DND-41 (cell line): ENCODE results near the gene NUFIP2.
"Not testable (repeated sequence)": the region's sequence is repeated elsewhere in the genome, so short reads cannot be mapped to it uniquely, and the experiment has no call there.

ENCODE experiments used
- ATAC-seq: fragments of 200-7000 bp; cut with Tn5 transposase; 3 replicates; pipeline ENCODE4 v1.9.1; 2021; ENCODE audit warnings: low read depth; ENCODE audit not compliant: insufficient read depth
- DNase-seq: peaks from one replicate; pipeline ENCODE4 v3.0.0-alpha.2; 2020
- H2AFZ ChIP-seq: 2 replicates; pipeline ENCODE4 v1.6.0; 2012; ENCODE audit warnings: low read depth, low read length
- H3K27ac ChIP-seq: 2 replicates; pipeline ENCODE4 v1.5.1; 2012; ENCODE audit warnings: low read length, inconsistent platforms
- H3K27me3 ChIP-seq: fragments of 200-600 bp; sonication (generic); 2 replicates; pipeline ENCODE4 v1.6.0; 2012; ENCODE audit warnings: low read length, mild to moderate bottlenecking, inconsistent platforms; ENCODE audit not compliant: insufficient read depth, poor library complexity
- H3K36me3 ChIP-seq: 2 replicates; pipeline ENCODE4 v1.5.1; 2012; ENCODE audit warnings: low read length, inconsistent platforms; ENCODE audit not compliant: insufficient read depth
- H3K4me1 ChIP-seq: 2 replicates; pipeline ENCODE4 v1.5.1; 2012; ENCODE audit warnings: mild to moderate bottlenecking, low read length; ENCODE audit not compliant: insufficient read depth
- H3K4me2 ChIP-seq: 2 replicates; pipeline ENCODE4 v1.6.0; 2012; ENCODE audit warnings: mild to moderate bottlenecking, moderate library complexity, low read length, inconsistent platforms; ENCODE audit not compliant: insufficient read depth
- H3K4me3 ChIP-seq, 2 experiments: fragments of 200-600 bp in 1 of 2; shearing (Covaris generic) in 1 of 2; 2 replicates each; pipeline ENCODE4 v1.5.1; 2012 to 2016; ENCODE audit warnings: inconsistent platforms in 2 of 2, low read length in 2 of 2, mild to moderate bottlenecking in 2 of 2, low read depth in 1 of 2, moderate library complexity in 1 of 2
- H3K79me2 ChIP-seq: 2 replicates; pipeline ENCODE4 v1.6.0; 2012; ENCODE audit warnings: low read length, inconsistent platforms; ENCODE audit not compliant: insufficient read depth
- H3K9ac ChIP-seq: 2 replicates; pipeline ENCODE4 v1.6.0; 2012; ENCODE audit warnings: low read depth, mild to moderate bottlenecking, inconsistent platforms, low read length, moderate library complexity
- H3K9me3 ChIP-seq: 2 replicates; pipeline ENCODE4 v1.5.1; 2012; ENCODE audit warnings: low read length, moderate library complexity, mild to moderate bottlenecking, inconsistent platforms; ENCODE audit not compliant: insufficient read depth, severe bottlenecking
- H4K20me1 ChIP-seq: 2 replicates; pipeline ENCODE4 v1.6.0; 2012; ENCODE audit warnings: low read length; ENCODE audit not compliant: insufficient read depth
- EZH2 ChIP-seq: IDR thresholded peaks from 3 replicates; pipeline ENCODE4 v1.6.1; 2012; ENCODE audit warnings: borderline replicate concordance, low read depth, mild to moderate bottlenecking, moderate library complexity, low read length, inconsistent platforms; ENCODE audit not compliant: severe bottlenecking
- TF ChIP-seq, protein P1 (sequence below): IDR thresholded peaks from 2 replicates; pipeline ENCODE4 v1.5.1; 2012; ENCODE audit warnings: borderline replicate concordance, low read length, moderate library complexity, mild to moderate bottlenecking; ENCODE audit not compliant: poor library complexity, severe bottlenecking; ENCODE audit errors: extremely low read depth

NUFIP2 gene

DNA sequence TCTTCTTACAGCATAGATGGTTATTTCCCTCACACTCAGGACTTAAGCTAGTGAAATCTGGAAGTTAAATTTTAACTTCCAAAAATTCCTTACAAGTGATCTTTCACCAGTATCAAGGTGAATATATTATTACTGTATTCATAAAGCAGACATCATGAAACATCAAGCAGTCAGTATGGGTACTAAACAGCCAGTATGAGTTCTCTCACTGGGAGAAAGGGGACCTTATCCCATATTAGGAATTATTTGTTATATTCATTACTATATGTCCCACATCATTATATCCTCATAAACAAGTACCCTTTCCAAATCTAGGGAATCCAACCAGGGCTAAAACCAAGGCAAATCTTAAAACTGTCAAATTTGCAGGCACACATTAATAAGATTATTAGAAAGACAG, 15.3 kb downstream of the NUFIP2 start:
- DNase-seq: no peak
- H3K4me1 ChIP-seq: peaks cover 34% of the 10 kb centered on the region
- H3K4me2 ChIP-seq: peak overlapping the region; percentile 29; the same call in 1 of the 2 replicates
- no peak overlapping the region for H3K27ac ChIP-seq
- peaks cover 95% of the 10 kb centered on the region for H3K36me3 ChIP-seq
- no peak overlapping the region for H3K4me3 ChIP-seq
- H3K79me2 ChIP-seq: peaks cover 100% of the 10 kb centered on the region
- no peak overlapping the region for H2AFZ ChIP-seq
- no peaks in the 10 kb centered on the region for H3K27me3 ChIP-seq
- peaks cover 94% of the 10 kb centered on the region for H4K20me1 ChIP-seq
- H3K9me3 ChIP-seq: no peaks in the 10 kb centered on the region
- no peak for ATAC-seq
- H3K9ac ChIP-seq: no peak overlapping the region
- TF ChIP-seq, protein P1, sequence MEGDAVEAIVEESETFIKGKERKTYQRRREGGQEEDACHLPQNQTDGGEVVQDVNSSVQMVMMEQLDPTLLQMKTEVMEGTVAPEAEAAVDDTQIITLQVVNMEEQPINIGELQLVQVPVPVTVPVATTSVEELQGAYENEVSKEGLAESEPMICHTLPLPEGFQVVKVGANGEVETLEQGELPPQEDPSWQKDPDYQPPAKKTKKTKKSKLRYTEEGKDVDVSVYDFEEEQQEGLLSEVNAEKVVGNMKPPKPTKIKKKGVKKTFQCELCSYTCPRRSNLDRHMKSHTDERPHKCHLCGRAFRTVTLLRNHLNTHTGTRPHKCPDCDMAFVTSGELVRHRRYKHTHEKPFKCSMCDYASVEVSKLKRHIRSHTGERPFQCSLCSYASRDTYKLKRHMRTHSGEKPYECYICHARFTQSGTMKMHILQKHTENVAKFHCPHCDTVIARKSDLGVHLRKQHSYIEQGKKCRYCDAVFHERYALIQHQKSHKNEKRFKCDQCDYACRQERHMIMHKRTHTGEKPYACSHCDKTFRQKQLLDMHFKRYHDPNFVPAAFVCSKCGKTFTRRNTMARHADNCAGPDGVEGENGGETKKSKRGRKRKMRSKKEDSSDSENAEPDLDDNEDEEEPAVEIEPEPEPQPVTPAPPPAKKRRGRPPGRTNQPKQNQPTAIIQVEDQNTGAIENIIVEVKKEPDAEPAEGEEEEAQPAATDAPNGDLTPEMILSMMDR: no peak
- no peak for TF ChIP-seq EZH2

DNA sequence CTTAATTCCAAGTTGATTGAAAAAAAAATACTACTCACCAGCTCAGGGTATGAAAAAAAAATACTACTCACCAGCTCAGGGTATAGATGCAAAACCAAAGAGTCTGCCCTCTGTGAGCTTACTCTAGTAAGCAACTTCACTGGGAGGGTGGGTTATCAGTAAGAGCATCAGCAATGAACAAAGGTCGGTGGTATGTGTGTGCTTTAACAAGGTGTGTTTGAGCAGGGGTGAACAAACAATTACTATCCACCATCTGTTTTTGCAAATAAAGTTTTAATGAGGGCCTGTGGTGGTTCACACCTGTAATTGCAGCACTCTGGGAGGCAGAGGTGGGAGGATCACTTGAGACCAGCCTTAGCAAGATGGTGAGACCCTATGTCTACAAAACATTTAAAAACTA, 20.0 kb downstream of the NUFIP2 start:
- no peak overlapping the region for H3K4me3 ChIP-seq
- ATAC-seq (no peak), DNase-seq (no peak)
- no peak overlapping the region for H3K4me2 ChIP-seq
- H3K9ac ChIP-seq: no peak overlapping the region
- no peaks in the 10 kb centered on the region for H3K27me3 ChIP-seq
- H3K4me1 ChIP-seq: peaks cover 6% of the 10 kb centered on the region; the same call in 1 of the 2 replicates
- H3K27ac ChIP-seq: no peak overlapping the region
- TF ChIP-seq, protein P1: no peak
- no peak for TF ChIP-seq EZH2
- H3K36me3 ChIP-seq: peaks cover 85% of the 10 kb centered on the region
- peaks cover 100% of the 10 kb centered on the region for H3K79me2 ChIP-seq
- H2AFZ ChIP-seq: no peak overlapping the region
- H4K20me1 ChIP-seq: peaks cover 89% of the 10 kb centered on the region
- H3K9me3 ChIP-seq: no peaks in the 10 kb centered on the region

DNA sequence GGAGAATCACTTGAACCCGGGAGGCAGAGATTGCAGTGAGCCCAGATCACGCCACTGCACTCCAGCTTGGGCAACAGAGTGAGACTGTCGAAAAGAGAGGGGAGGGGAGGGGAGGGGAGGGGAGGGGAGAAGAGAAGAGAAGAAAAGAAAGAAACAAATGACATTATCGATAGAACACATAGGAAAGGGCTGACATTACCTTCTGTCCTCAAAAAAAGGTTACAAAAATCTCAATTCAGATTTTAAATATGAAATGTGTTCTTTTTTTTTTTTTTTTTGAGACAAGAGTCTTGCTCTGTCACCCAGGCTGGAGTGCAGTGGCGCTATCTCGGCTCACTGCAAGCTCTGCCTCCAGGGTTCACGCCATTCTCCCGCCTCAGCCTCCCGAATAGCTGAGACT, 22.0 kb downstream of the NUFIP2 start:
- H3K9me3 ChIP-seq, DNase-seq, H3K4me3 ChIP-seq, ATAC-seq, H3K4me1 ChIP-seq, H3K27ac ChIP-seq, H3K27me3 ChIP-seq, H3K4me2 ChIP-seq, H2AFZ ChIP-seq, H3K9ac ChIP-seq: not testable (repeated sequence)
- Histone ChIP-seq H3K79me2 (peaks cover 100% of the 10 kb centered on the region), H4K20me1 (peaks cover 89% of the 10 kb centered on the region), H3K36me3 (peaks cover 84% of the 10 kb centered on the region)

DNA sequence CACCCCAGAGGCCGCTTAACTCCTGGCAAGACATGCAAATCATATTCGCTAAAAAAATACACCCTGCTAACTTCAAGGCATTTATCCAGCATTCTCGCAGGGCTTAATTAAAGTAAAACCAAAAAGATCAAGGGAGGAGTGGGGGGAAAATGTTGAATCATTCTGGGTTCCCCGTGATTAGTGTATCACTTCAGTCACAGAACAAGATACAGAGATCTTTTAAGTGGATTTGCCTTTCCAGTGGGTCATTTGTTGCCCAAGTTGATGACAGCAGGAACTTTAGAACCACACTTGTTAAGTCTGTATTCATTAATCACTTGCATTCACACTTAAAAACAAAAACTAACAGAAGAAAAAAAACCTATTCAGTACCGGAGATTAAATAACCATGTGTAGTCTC, 30.0 kb downstream of the NUFIP2 start:
- Histone ChIP-seq H4K20me1 (peaks cover 71% of the 10 kb centered on the region), H3K27ac (no peak overlapping the region), H3K4me2 (no peak overlapping the region), H3K9me3 (no peaks in the 10 kb centered on the region), H3K27me3 (no peaks in the 10 kb centered on the region), H3K79me2 (peaks cover 82% of the 10 kb centered on the region), H3K4me3 (no peak overlapping the region), H2AFZ (no peak overlapping the region), H3K36me3 (peaks cover 88% of the 10 kb centered on the region), H3K4me1 (no peaks in the 10 kb centered on the region), H3K9ac (no peak overlapping the region)
- DNase-seq (no peak), ATAC-seq (no peak)
- TF ChIP-seq, protein P1: no peak
- TF ChIP-seq EZH2: no peak
